ENCODE results near the gene MRPL18. TPM values are rescaled to one million over a fixed set of nuclear protein-coding genes. Genes with fewer than 3 reads are reported as not detected.
"Not testable (repeated sequence)": the region's sequence is repeated elsewhere in the genome, so short reads cannot be mapped to it uniquely, and the experiment has no call there.

MRPL18 gene
- total RNA-seq, 2 experiments from 2014 or later: 83.7 to 84.4 TPM

DNA sequence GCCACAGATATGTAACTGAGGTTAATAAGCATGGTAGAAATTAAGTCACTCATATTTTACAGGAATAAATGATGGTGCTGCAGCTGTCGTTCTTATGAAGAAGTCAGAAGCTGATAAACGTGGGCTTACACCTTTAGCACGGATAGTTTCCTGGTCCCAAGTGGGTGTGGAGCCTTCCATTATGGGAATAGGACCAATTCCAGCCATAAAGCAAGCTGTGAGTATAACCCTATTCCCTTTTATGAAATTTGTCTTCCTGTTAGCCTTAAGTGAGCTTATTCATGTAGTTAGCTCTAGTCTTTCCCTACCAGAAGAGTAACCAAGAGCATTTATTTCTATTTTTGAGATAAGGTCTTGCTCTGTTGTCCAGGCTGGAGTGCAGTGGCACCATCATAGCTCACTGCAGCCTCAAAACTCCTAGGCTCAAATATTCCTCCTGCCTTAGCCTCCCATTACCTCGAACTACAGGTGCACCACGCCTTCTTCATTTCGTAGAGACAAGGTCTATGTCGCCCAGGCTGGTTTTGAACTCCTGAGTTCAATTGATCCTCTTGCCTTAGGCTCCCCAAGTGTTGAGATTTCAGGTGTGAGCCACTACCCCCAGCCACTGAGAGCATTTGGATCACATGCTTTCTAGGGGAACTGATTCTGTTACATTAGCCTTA lies 12.9 kb upstream of the MRPL18 start:
- peaks cover 51% of the 10 kb centered on the region for H3K36me3 Mint-ChIP-seq (ENCODE audit: low read depth)
- ATAC-seq: no peak

DNA sequence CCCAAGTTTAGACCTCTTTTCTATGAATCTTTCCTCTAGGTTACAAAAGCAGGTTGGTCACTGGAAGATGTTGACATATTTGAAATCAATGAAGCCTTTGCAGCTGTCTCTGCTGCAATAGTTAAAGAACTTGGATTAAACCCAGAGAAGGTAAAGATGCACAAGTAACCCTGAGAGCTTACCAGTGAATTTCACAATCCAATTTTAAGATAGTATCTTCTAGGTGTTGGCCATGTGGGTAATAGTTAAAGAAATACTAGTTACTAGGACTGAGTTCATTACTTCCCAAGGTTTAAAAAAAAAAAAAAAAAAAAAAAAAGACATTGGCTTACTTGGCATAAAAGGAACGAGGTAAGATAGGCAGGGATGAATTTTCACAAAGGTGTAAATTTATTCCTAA lies 12.1 kb upstream of the MRPL18 start:
- CTCF ChIA-PET: no interaction called here
- no peak for ATAC-seq
- peak overlapping the region; percentile 17 for H3K27ac Mint-ChIP-seq

More for the DNA sequence above, 12.9 kb upstream of the MRPL18 start:
- intact Hi-C loops (cut with DNase I, micrococcal nuclease): no loop called here
- no peaks in the 10 kb centered on the region for H3K27me3 Mint-ChIP-seq
- no peaks in the 10 kb centered on the region for H3K9me3 Mint-ChIP-seq (ENCODE audit: low read depth)
- H3K4me1 Mint-ChIP-seq: peaks cover 9% of the 10 kb centered on the region
- peak overlapping the region; percentile 6 for H3K27ac Mint-ChIP-seq
- ChIA-PET CTCF (interaction anchor here (1.1 kb wide), 1 partner anchor 74 kb away, joined by 3 read pairs; no protein-coding TSS in a partner anchor), POLR2A (interaction anchor here (0.9 to 1.0 kb wide), 2 partner anchors 11 to 16 kb away, joined by 3 read pairs; partner anchors contain the start of gene ACAT2)
- H3K4me3 Mint-ChIP-seq: no peak overlapping the region
- no peak for DNase-seq

DNA sequence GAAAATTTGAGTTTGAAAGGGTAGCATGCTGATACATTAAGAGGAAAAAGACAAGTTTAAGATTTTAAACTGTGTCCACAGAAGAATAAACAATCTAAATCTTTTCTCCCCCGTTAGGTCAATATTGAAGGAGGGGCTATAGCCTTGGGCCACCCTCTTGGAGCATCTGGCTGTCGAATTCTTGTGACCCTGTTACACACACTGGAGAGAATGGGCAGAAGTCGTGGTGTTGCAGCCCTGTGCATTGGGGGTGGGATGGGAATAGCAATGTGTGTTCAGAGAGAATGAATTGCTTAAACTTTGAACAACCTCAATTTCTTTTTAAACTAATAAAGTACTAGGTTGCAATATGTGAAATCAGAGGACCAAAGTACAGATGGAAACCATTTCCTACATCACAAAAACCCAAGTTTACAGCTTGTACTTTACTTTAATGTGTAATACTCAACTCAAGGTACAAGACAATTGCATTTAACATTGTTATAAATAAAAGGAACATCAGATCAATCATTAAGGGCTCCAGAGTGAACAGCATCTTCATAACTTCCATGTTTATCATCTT lies 11.6 kb upstream of the MRPL18 start:
- Mint-ChIP-seq H3K4me3 (no peak overlapping the region), H3K36me3 (ENCODE audit: low read depth) (peaks cover 61% of the 10 kb centered on the region), H3K27ac (peak overlapping the region; percentile 17), H3K9me3 (ENCODE audit: low read depth) (no peaks in the 10 kb centered on the region), H3K4me1 (peaks cover 20% of the 10 kb centered on the region), H3K27me3 (no peaks in the 10 kb centered on the region)
- intact Hi-C loops (cut with DNase I, micrococcal nuclease): no loop called here
- DNase-seq: no peak
- POLR2A ChIA-PET: no interaction called here
- CTCF ChIA-PET: no interaction called here
- no peak for ATAC-seq

More for the DNA sequence above, 12.1 kb upstream of the MRPL18 start:
- H3K27me3 Mint-ChIP-seq: no peaks in the 10 kb centered on the region
- H3K9me3 Mint-ChIP-seq (ENCODE audit: low read depth): no peaks in the 10 kb centered on the region
- H3K36me3 Mint-ChIP-seq (ENCODE audit: low read depth): peaks cover 59% of the 10 kb centered on the region
- H3K4me3 Mint-ChIP-seq: no peak overlapping the region
- peaks cover 17% of the 10 kb centered on the region for H3K4me1 Mint-ChIP-seq
- DNase-seq: no peak
- intact Hi-C loops (cut with DNase I, micrococcal nuclease): no loop called here
- POLR2A ChIA-PET: no interaction called here

GRCh38 chr6:159788276-159788675 lies 2.0 kb upstream of the MRPL18 start:
- no peak for ATAC-seq
- Mint-ChIP-seq H3K9me3 (ENCODE audit: low read depth) (no peaks in the 10 kb centered on the region), H3K36me3 (ENCODE audit: low read depth) (peaks cover 75% of the 10 kb centered on the region), H3K27ac (peak overlapping the region; percentile 99), H3K27me3 (no peaks in the 10 kb centered on the region), H3K4me3 (peak overlapping the region; percentile 86), H3K4me1 (peaks cover 60% of the 10 kb centered on the region)
- peak; percentile 38 for DNase-seq
- POLR2A ChIA-PET: interaction anchor here (2.4 to 5.6 kb wide), 3 partner anchors 28 to 95 kb away, joined by 15 to 44 read pairs (median 24); partner anchors contain the start of genes ACAT2, SOD2 and WTAP
- CTCF ChIA-PET: no interaction called here
- intact Hi-C loops (cut with DNase I, micrococcal nuclease): loop anchor here in 1 of 2 experiments (2.0 to 5.0 kb wide), 3 partner anchors 36 to 971 kb away; partner anchors contain the start of gene EZR

DNA sequence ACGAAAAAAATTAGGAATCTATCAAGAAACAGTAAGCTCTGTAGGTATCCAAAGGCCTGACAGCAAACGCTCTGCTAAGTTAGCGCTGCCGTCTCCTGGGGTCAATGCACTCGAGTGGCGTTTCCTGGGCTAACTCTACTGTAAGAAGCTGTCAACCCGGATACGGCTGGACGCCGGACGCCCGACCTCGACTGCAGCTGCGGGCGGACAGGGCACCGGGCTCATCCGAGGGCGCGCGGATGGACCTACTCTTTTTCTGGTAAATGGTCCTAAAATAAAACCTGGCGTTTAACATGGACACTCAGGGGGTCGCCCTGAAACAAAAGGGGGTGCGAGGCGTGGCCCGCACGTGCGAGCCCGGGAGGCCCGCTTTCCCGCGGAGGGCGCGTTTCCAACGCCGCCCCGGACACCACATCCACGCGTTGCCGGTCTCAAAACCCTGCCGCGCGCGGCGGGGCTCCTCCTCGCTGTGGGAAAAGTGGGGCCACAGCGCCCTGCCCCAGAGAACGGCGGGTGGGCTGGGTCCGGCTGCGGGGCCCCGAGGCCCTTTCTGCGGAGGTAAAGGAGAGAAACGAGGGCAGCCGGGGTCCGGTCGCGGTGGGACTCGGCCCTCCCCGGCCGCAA lies 1.4 kb upstream of the MRPL18 start:
- Mint-ChIP-seq H3K27ac (peak overlapping the region; percentile 99), H3K9me3 (ENCODE audit: low read depth) (no peaks in the 10 kb centered on the region), H3K36me3 (ENCODE audit: low read depth) (peaks cover 76% of the 10 kb centered on the region), H3K4me3 (peak overlapping the region; percentile 86), H3K27me3 (no peaks in the 10 kb centered on the region), H3K4me1 (peaks cover 60% of the 10 kb centered on the region)
- peak; percentile 49 for DNase-seq
- no peak for ATAC-seq
- POLR2A ChIA-PET: interaction anchor here (1.3 to 5.6 kb wide), 4 partner anchors 28 to 180 kb away, joined by 5 to 44 read pairs (median 20); partner anchors contain the start of genes ACAT2, IGF2R, SOD2 and WTAP
- intact Hi-C loops (cut with DNase I, micrococcal nuclease): loop anchor here (1.0 to 5.0 kb wide), 7 partner anchors 27 to 972 kb away; partner anchors contain the start of genes ACAT2 (in 2 of the 2), WTAP (in 2 of the 2), EZR (in 1 of the 2) and IGF2R (in 1 of the 2)
- CTCF ChIA-PET: interaction anchor here (1.4 to 2.9 kb wide), 2 partner anchors 98 to 185 kb away, joined by 3 to 13 read pairs; no protein-coding TSS in a partner anchor

DNA sequence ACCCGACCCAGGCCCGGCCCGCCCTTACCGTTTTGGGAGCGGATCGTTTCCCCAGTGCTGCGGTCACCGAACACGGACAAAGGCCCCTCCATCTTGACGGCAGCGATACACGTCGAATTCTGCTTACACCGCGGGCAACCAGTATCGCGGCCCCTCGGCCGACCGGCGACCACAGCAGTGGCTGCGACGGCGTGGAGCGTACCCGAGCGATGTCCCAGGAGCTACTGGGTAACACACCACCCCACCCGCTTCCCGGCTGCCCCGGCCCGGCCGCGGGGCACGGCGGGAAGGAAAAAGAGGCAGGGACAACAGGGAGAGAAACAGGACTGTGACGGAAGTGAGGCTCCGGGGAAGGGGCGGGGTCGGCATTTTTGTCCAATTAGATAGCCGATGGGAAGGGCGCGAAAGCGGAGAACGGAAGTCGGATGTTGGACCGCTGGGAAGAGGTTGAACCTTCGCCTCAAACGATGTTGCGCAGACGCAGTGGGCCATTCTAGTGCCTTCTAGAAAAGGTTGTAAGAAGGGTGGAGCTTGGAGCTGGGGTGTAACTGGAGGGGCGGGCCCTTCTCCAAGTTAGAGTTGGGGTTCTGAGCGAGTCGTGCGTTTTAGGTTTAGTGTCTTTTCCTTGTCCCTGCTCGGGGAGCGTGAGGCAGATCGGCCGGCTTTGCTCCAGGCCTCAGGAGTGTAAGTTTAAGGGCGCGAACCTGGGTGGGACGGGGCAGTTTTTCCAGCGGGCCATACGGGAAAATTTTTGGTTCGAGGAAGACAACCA lies 704 bp upstream of the MRPL18 start, which contains the start of gene TCP1:
Gene TCP1, minus strand, starts transcription at position 226 of the 772 bp plus-strand sequence. Its CDS starts 134 bp downstream, at position 92.
- Mint-ChIP-seq H3K36me3 (ENCODE audit: low read depth) (peaks cover 78% of the 10 kb centered on the region), H3K27me3 (no peaks in the 10 kb centered on the region), H3K4me1 (peaks cover 62% of the 10 kb centered on the region), H3K9me3 (ENCODE audit: low read depth) (no peaks in the 10 kb centered on the region), H3K4me3 (peak within 1 kb of the TSS; percentile 86), H3K27ac (peak within 1 kb of the TSS; percentile 99)
- intact Hi-C loops (cut with DNase I, micrococcal nuclease): loop anchor here (1.0 to 5.0 kb wide), 10 partner anchors 27 to 972 kb away; partner anchors contain the start of genes ACAT2 (in 2 of the 2), SOD2 (in 2 of the 2), WTAP (in 2 of the 2) and EZR (in 1 of the 2)
- ATAC-seq (peak; percentile 89), DNase-seq (peak; percentile 100)
- ChIA-PET POLR2A (interaction anchor here (0.5 to 5.6 kb wide), 14 partner anchors 19 to 731 kb away, joined by 3 to 44 read pairs (median 4); partner anchors contain the start of genes ACAT2, IGF2R, SOD2 and WTAP), CTCF (interaction anchor here (0.6 to 2.9 kb wide), 12 partner anchors 8 to 184 kb away, joined by 3 to 13 read pairs (median 4); no protein-coding TSS in a partner anchor)

DNA sequence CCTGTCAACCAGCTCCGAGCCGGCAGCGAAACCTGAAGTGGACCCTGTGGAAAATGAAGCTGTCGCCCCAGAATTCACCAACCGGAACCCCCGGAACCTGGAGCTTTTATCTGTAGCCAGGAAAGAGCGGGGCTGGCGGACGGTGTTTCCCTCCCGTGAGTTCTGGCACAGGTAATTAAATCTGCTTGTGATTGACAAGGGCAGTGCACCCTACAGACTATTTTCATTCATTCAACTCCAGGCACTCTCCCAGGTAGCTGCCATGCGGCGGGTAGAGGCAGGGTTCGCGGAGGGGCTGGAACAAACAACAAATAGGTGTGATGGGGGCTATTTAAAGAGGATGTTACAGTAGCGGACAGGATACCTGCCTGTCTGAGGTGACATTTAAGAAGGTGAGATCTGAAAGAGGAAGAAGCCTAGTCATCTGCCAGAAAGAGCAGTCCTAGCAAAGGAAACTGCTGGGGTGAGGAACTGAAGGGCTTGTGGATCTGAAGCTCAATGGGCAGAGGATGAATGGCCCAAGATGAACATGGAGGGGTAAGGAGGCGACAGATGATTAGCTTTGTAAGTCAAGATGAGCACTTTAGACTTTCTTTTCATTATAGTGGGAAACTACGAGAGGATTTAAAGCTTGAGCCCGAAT lies 810 bp downstream of the MRPL18 start:
- Mint-ChIP-seq H3K4me1 (peaks cover 57% of the 10 kb centered on the region), H3K4me3 (peak overlapping the region; percentile 86), H3K36me3 (ENCODE audit: low read depth) (peaks cover 69% of the 10 kb centered on the region), H3K27ac (peak overlapping the region; percentile 99), H3K27me3 (no peaks in the 10 kb centered on the region), H3K9me3 (ENCODE audit: low read depth) (no peaks in the 10 kb centered on the region)
- DNase-seq (peak; percentile 41), ATAC-seq (no peak)
- intact Hi-C loops (cut with DNase I, micrococcal nuclease): loop anchor here (1.0 to 5.0 kb wide), 3 partner anchors 98 to 141 kb away; partner anchors contain the start of gene SOD2 (in 1 of the 2)
- ChIA-PET CTCF (interaction anchor here (0.6 to 2.9 kb wide), 7 partner anchors 9 to 111 kb away, joined by 3 to 13 read pairs (median 4); no protein-coding TSS in a partner anchor), POLR2A (interaction anchor here (0.7 to 5.6 kb wide), 3 partner anchors 30 to 114 kb away, joined by 3 to 44 read pairs (median 4); partner anchors contain the start of gene WTAP)

GRCh38 chr6:159794976-159795375 lies 4.7 kb downstream of the MRPL18 start:
- H3K27ac Mint-ChIP-seq; H3K9me3 Mint-ChIP-seq (ENCODE audit: low read depth); POLR2A ChIA-PET; CTCF ChIA-PET; H3K27me3 Mint-ChIP-seq; DNase-seq; H3K4me3 Mint-ChIP-seq; ATAC-seq: not testable (repeated sequence)
- peaks cover 75% of the 10 kb centered on the region for H3K36me3 Mint-ChIP-seq (ENCODE audit: low read depth)
- peaks cover 58% of the 10 kb centered on the region for H3K4me1 Mint-ChIP-seq
- intact Hi-C loops (cut with DNase I, micrococcal nuclease): loop anchor here in 1 of 2 experiments (5.0 kb wide), 1 partner anchor 137 kb away; no protein-coding TSS in a partner anchor

GRCh38 chr6:159797554-159797953 lies 7.3 kb downstream of the MRPL18 start:
- Mint-ChIP-seq H3K4me1 (peaks cover 43% of the 10 kb centered on the region), H3K9me3 (ENCODE audit: low read depth) (no peaks in the 10 kb centered on the region), H3K27ac (peak overlapping the region; percentile 45), H3K36me3 (ENCODE audit: low read depth) (peaks cover 56% of the 10 kb centered on the region), H3K27me3 (no peaks in the 10 kb centered on the region), H3K4me3 (no peak overlapping the region)
- ChIA-PET POLR2A (no interaction called here), CTCF (no interaction called here)
- peak; percentile 64 for ATAC-seq
- intact Hi-C loops (cut with DNase I, micrococcal nuclease): no loop called here
- no peak for DNase-seq

Measured in activated CD4-positive, alpha-beta T cell treated with anti-CD3 and anti-CD28 coated beads for 36 hours (primary cell).